Esophagus muscularis mucosa (tissue), 4 donors: ENCODE data around the gene KRTAP3-3. TPM values are rescaled to one million over a fixed set of nuclear protein-coding genes. Genes with fewer than 3 reads are reported as not detected.

Experiments used
- DNase-seq: peaks from one replicate; pipeline ENCODE4 v3.0.0-alpha.2; 2017; ENCODE audit errors: extremely low spot score
- H3K27ac ChIP-seq, 4 donors: fragments of 200-600 bp; sonication (generic); replicated peaks in 1 of 4; 1 replicate in 3 of 4; 2 replicates in 1 of 4; pipeline ENCODE4 v1.5.1; 2016 to 2019; ENCODE audit warnings: mild to moderate bottlenecking in 1 of 4
- H3K27me3 ChIP-seq, 4 donors: fragments of 200-600 bp; sonication (generic); one replicate each; pipeline versions ENCODE4 v1.5.1 to v1.6.0; 2016 to 2019
- H3K36me3 ChIP-seq, 4 donors: fragments of 200-600 bp; sonication (generic); one replicate each; pipeline ENCODE4 v1.5.1; 2016 to 2019
- H3K4me1 ChIP-seq, 4 donors: fragments of 200-600 bp; sonication (generic); one replicate each; pipeline ENCODE4 v1.5.1; 2016 to 2019
- H3K4me3 ChIP-seq, 4 donors: fragments of 200-600 bp; sonication (generic); 1 replicate in 2 of 4; 2 replicates in 2 of 4; pipeline ENCODE4 v1.5.1; 2016 to 2019; ENCODE audit warnings: mild to moderate bottlenecking in 4 of 4, moderate library complexity in 1 of 4
- H3K9me3 ChIP-seq, 4 donors: fragments of 200-600 bp; sonication (generic); 1 replicate in 3 of 4; 2 replicates in 1 of 4; pipeline ENCODE4 v1.5.1; 2016 to 2019
- CTCF ChIP-seq, 3 experiments: fragments of 200-600 bp in 2 of 3; fragments of 450-650 bp in 1 of 3; sonication (generic) in 2 of 3; IDR thresholded peaks; one replicate each; pipeline ENCODE4 v1.5.1; 2017 to 2019; ENCODE audit warnings: antibody characterized with exemption in 3 of 3, mild to moderate bottlenecking in 2 of 3, moderate library complexity in 1 of 3
- EP300 ChIP-seq: sonication (generic); formaldehyde crosslinking; IDR thresholded peaks from one replicate; pipeline ENCODE4 v1.6.1; 2017; ENCODE audit warnings: antibody characterized with exemption
- POLR2A ChIP-seq: fragments of 450-650 bp; IDR thresholded peaks from one replicate; pipeline ENCODE4 v1.6.1; 2017; ENCODE audit warnings: antibody characterized with exemption, moderate library complexity, mild to moderate bottlenecking, low read depth
- POLR2AphosphoS5 ChIP-seq, 2 donors: sonication (generic); formaldehyde crosslinking; IDR thresholded peaks; one replicate each; pipeline ENCODE4 v1.6.1; 2017; ENCODE audit warnings: antibody characterized with exemption in 2 of 2
- WGBS: methylation state at CpG from one replicate; pipeline ENCODE4 v1.1.5; 2018; 5-methylcytosine and 5-hydroxymethylcytosine counted together
- intact Hi-C: fragments of 100-400 bp; cut with DNase I; formaldehyde crosslinking; loops from one replicate; pipeline ENCODE4 v1.15.1; 2023
- total RNA-seq, 4 donors: library from RNA; depleted of rRNA; stranded (reverse); fragments of >200 nt; gene quantifications; one replicate each; pipeline versions ENCODE4 v1.1.0 to v1.2.1, GENCODE V29; 2016

Gene KRTAP3-3
- total RNA-seq, 4 donors from 2014 or later = not detected

GRCh38 chr17:40980596-40980995, 13.4 kb downstream of the KRTAP3-3 start:
- Histone ChIP-seq H3K9me3 (no peaks in the 10 kb centered on the region), H3K4me1 (peaks cover 6 to 10% (median 8%) of the 10 kb centered on the region in 4 donors), H3K4me3 (no peak overlapping the region), H3K27ac (no peak overlapping the region), H3K36me3 (no peaks in the 10 kb centered on the region), H3K27me3 (peaks cover 0 to 12% (median 0%) of the 10 kb centered on the region in 4 donors)
- no peak for DNase-seq
- intact Hi-C loops = no loop called here
- 24% methylated on average over 8 of the region's 8 CpGs for WGBS
- TF ChIP-seq EP300 = no peak
- no peak for TF ChIP-seq POLR2A
- no peak for TF ChIP-seq POLR2AphosphoS5 (IDR thresholded peaks at IDR 0.05)
- no peak for TF ChIP-seq CTCF (IDR thresholded peaks at IDR 0.05)

- intact Hi-C loops = no loop called here
- H3K4me3 ChIP-seq = no peak overlapping the region
- no peak overlapping the region for H3K27ac ChIP-seq
- peaks cover 0 to 12% (median 0%) of the 10 kb centered on the region in 4 donors for H3K27me3 ChIP-seq
- H3K9me3 ChIP-seq = no peaks in the 10 kb centered on the region
- TF ChIP-seq CTCF (IDR thresholded peaks at IDR 0.05) (no peak), EP300 (no peak), POLR2AphosphoS5 (IDR thresholded peaks at IDR 0.05) (no peak), POLR2A (no peak)
- WGBS = 85% methylated on average over 3 of the region's 3 CpGs
- no peak for DNase-seq
- peaks cover 6 to 10% (median 8%) of the 10 kb centered on the region in 4 donors for H3K4me1 ChIP-seq
- no peaks in the 10 kb centered on the region for H3K36me3 ChIP-seq
These were observed 13.8 kb downstream of the KRTAP3-3 start for GRCh38 chr17:40980117-40980516.

GRCh38 chr17:40978575-40979151, 15.3 kb downstream of the KRTAP3-3 start:
- H3K36me3 ChIP-seq = no peaks in the 10 kb centered on the region
- no peaks in the 10 kb centered on the region for H3K9me3 ChIP-seq
- WGBS = 84% methylated on average over 11 of the region's 13 CpGs
- peaks cover 0 to 12% (median 0%) of the 10 kb centered on the region in 4 donors for H3K27me3 ChIP-seq
- no peak overlapping the region for H3K27ac ChIP-seq
- DNase-seq = no peak
- intact Hi-C loops = no loop called here
- TF ChIP-seq POLR2A = no peak
- no peak for TF ChIP-seq EP300
- TF ChIP-seq CTCF (IDR thresholded peaks at IDR 0.05) = no peak
- no peak for TF ChIP-seq POLR2AphosphoS5 (IDR thresholded peaks at IDR 0.05)
- H3K4me1 ChIP-seq = peaks cover 6 to 10% (median 8%) of the 10 kb centered on the region in 4 donors
- no peak overlapping the region for H3K4me3 ChIP-seq

GRCh38 chr17:40975516-40975915, 18.4 kb downstream of the KRTAP3-3 start:
- Histone ChIP-seq H3K4me3 (no peak overlapping the region), H3K9me3 (peaks cover 0 to 4% (median 0%) of the 10 kb centered on the region in 4 donors), H3K36me3 (no peaks in the 10 kb centered on the region), H3K27ac (no peak overlapping the region), H3K4me1 (peaks cover 2 to 5% (median 3%) of the 10 kb centered on the region in 4 donors), H3K27me3 (peaks cover 0 to 12% (median 0%) of the 10 kb centered on the region in 4 donors)
- no peak for DNase-seq
- TF ChIP-seq CTCF (IDR thresholded peaks at IDR 0.05) (no peak), POLR2AphosphoS5 (IDR thresholded peaks at IDR 0.05) (no peak), POLR2A (no peak), EP300 (no peak)
- intact Hi-C loops = no loop called here

GRCh38 chr17:40974366-40974765, 19.6 kb downstream of the KRTAP3-3 start:
- no peaks in the 10 kb centered on the region for H3K36me3 ChIP-seq
- TF ChIP-seq POLR2A (no peak), EP300 (no peak), POLR2AphosphoS5 (IDR thresholded peaks at IDR 0.05) (no peak), CTCF (IDR thresholded peaks at IDR 0.05) (no peak)
- DNase-seq = no peak
- H3K9me3 ChIP-seq = peaks cover 0 to 4% (median 0%) of the 10 kb centered on the region in 4 donors
- WGBS = 88% methylated on average over 3 of the region's 3 CpGs
- peaks cover 0 to 12% (median 0%) of the 10 kb centered on the region in 4 donors for H3K27me3 ChIP-seq
- intact Hi-C loops = no loop called here
- no peak overlapping the region for H3K27ac ChIP-seq
- no peak overlapping the region for H3K4me3 ChIP-seq
- H3K4me1 ChIP-seq = no peaks in the 10 kb centered on the region
